GM19372 (cell line): ENCODE measurements around the gene PFKFB4.
"Not testable (repeated sequence)": the region's sequence is repeated elsewhere in the genome, so short reads cannot be mapped to it uniquely, and the experiment has no call there.

Experiments
- ATAC-seq: cut with Tn5 transposase; IDR thresholded peaks from one replicate; pipeline ENCODE4 v1.9.1; 2021; ENCODE audit warnings: mild to moderate bottlenecking, low read depth, moderate library complexity; ENCODE audit not compliant: unreplicated experiment

The PFKFB4 gene

DNA sequence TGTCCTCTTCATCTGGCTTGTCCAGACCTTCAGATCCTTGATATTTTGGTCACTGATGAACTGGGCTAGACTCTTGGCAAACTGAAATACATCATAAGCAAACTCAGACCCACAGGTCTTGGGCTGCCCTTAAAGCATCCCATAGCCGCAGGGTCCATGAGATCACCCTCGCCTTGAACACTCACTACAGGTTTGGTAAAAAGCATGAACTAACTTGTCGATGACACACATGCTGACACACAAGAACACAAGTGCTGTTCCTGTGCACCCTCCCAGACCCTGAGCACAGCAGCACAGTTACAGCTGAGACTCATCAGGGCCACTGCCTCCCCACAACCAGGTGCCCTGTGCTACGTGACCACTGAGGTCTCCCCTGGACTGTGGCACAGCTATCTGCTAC, 21.0 kb downstream of the PFKFB4 start:
- no peak for ATAC-seq

GRCh38 chr3:48532977-48533337, 23.6 kb downstream of the PFKFB4 start:
- no peak for ATAC-seq

DNA sequence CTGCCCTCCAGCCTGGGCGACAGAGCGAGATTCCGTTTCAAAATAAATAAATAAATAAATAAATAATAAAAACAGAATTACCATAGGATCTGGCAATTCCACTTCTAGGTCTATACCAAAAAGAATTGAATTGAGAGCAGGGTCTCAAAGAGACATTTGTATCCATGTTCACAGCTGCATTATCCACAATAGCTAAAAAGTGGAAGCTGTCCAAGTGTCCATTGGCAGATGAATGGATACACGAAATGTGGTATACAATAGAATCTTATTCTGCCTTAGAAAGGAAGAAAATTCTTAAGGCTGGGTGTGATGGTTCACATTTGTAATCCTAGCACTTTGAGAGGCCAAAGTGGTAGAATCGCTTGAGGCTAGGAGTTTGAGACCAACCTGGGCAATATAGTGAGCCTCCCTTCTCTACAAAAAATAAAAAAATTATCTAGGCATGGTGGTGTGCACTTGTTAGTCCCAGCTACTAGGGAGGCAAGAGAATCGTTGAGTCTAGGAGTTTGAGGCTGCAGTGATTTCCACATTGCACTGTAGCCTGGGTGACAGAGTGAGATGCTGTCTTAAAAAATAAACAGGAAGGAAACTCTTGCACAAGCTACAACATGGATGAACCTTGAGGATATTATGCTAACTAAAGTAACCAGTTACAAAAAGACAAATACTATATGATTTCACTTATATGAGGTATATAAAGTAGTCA, 24.2 kb downstream of the PFKFB4 start:
- ATAC-seq: no peak

- not testable (repeated sequence) for ATAC-seq
These were observed 25.9 kb downstream of the PFKFB4 start for GRCh38 chr3:48530701-48531100.

DNA sequence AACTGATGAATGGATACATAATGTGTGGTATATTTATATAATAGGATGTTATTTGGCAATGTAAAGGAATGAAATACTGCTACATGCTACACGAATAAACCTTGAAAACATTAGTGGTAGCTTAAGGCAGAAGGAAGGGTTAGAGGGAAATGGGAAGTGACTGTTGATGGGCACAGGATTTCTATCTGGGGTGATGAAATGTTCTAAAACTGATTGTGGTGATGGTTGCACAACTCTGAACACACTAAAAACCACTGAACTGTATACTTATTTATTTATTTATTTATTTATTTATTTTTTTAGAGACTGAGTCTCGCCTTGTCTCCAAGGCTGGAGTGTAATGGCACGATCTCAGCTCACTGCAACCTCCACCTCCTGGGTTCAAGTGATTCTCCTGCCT, 27.8 kb downstream of the PFKFB4 start:
- no peak for ATAC-seq

- ATAC-seq: no peak
These were observed 28.6 kb downstream of the PFKFB4 start for GRCh38 chr3:48528048-48528447.

DNA sequence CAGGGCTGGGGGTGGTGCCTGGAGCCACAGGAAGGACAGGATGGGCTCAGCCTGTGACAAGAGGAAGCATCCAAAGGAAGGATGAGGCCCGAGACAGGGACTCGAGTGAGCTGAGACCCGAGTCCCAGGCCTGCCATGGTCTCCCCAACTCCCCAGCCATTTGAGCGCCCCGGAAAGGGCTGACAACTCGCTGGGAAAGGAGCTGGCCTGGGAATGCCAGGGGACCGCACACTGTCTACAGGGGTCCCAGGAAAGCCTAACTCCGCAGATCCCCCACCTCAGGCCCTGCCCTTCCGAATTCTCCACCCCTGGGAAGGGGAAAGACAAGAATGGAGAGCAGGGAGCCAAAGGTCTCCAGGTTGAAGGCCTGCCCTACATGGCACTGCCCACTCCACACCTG, 31.6 kb downstream of the PFKFB4 start:
- ATAC-seq: no peak

DNA sequence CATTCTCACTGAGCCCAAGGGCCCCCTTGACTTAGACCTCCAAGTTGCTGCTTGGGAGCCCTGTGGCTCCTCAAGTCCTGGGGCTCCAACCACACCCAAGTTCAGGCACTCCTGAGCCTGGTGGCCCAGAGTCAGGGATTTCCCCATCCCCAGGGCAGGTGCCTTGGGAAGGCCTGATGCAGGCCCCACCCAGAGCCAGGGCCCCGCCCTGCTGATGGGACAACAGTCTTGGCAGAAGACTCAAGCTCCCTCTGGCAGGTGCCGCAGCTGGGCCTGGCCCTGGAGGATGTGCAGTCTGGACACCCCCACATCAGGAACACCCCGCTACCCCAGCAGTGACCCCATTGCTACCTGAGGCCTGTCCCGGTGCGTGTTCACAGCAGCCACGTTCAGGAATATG, 35.0 kb downstream of the PFKFB4 start:
- ATAC-seq: no peak

DNA sequence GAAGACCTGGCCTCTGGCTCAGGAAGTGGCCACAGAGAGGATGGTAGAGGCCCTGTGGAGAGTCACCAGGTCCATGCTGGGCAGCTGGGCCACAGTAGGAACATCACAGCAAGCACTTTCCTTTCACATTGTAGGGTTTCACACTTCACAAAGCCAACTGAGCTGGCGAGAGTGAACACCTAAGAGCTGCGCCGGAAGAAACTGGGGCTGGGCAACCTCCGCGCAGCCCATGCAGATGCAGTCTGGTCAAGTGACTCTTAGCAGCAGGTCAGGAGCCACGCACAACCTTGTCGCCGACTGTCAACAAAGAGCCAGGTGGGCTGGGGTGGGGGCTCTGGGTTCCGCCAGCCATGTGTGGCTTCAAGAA, 37.3 kb downstream of the PFKFB4 start:
- no peak for ATAC-seq

DNA sequence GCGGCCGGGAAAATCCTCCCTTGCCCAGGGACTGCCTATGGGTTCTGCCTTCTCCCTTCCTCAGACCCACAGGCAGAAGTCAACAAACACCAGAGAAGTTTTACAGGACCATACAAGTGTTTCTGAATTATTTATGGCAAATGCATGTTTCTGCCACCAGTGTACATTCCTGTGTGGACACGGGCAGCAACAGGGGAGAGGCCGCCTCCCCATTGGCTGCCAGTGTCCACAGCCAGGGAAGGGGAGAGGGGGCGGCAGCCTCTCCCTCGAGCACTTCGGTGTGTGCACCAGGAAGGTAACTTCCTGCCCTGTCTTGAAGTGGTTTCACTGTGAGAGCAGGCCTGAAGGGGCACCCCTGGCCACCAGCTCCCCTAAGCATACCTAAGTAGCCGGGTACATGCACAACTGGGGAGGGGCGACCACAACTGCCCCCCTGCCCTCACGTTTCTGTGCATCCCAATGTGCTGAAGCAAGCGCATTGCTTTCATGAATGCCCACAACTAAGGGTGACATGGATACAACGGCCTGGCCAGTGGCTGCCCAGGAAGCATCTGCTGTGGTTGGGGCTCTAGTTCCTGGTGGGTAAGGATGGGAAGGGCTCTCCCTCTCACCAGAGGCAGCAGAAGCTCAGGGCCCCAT, 37.8 kb downstream of the PFKFB4 start:
- no peak for ATAC-seq

GRCh38 chr3:48518069-48518468, 38.5 kb downstream of the PFKFB4 start:
- ATAC-seq: no peak

GRCh38 chr3:48516571-48516970, 40.0 kb downstream of the PFKFB4 start:
- ATAC-seq: no peak

GRCh38 chr3:48514431-48515227, 42.0 kb downstream of the PFKFB4 start:
- ATAC-seq: no peak

DNA sequence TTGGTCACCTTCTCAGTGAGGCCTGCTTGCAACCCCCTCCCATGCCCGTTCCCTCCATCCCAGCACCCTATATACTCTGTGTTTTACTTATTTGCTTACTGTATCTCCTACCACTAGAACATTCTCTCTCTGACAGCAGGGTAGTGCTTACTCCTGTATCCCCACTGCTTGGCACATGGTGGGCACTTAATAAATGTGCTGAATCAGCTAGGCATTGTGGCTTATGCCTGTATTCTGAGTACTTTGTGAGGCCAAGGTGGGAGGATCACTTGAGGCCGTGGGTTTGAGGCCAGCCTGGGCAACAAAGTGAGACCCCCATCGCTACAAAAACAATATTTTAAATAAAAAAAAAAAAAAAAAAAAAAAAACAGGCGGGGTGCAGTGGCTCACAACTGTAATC, 45.1 kb downstream of the PFKFB4 start:
- ATAC-seq: no peak

DNA sequence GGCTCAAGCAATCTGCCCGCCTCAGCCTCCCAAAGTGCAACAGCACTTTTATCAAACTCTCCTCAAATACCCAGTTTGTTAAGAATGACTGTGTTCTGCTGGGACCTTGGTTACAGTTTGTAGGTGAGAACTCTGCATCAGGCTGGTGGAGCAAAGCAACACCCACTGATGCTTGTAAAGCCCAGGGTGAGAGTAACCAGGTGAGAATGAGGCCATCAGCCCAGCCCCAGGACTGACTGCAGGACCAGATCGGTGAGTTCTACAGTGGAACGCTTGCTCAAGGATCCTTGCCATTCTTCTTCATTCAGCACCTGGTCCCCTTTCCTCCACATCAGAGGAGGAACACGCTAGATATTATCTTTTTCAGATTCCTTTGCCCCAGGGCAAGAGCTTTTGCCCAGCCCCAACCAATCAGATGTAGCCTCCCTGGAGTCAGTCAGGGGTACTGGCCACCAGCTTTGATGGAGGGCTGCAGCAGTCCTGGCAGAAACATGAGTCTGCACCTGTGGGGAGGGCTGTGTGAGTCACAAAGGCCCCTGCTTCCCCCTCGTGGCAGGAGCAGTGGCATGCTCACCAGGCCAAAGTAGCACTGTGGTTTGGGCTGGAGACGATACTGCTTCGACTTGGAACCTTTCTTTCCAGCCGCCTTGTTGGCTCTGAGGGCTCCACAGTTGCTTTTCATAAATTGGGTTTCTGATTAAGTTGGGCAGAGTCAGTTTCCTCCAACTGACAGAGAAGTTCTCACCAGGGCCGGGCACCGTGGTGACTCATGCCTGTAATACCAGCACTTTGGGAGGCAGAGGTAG, 49.1 kb downstream of the PFKFB4 start:
- no peak for ATAC-seq

DNA sequence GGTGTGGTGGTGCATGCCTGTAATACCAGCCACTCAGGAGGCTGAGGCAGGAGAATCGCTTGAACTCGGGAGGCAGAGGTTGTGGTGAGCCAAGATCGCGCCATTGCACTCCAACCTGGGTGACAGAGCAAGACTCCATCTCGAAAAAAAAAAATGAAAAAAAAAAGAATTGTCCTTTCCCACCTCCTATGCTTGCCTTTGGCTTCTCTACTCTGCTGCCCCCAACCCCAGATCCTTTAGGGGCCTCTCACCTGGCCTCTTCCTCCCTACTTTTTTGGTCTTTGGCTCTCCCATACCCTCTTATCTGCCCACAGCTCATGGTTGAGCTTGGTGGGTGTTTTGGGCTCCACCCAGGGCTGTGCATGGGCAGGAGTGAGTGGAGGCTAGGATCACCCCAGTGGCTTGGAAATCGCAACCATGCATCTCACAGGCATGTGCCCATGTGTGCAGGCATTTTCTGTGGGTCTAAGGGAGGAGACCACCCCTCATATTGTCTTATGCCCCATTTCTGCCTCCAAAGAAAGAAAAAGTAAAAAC, 50.6 kb downstream of the PFKFB4 start:
- ATAC-seq: no peak

DNA sequence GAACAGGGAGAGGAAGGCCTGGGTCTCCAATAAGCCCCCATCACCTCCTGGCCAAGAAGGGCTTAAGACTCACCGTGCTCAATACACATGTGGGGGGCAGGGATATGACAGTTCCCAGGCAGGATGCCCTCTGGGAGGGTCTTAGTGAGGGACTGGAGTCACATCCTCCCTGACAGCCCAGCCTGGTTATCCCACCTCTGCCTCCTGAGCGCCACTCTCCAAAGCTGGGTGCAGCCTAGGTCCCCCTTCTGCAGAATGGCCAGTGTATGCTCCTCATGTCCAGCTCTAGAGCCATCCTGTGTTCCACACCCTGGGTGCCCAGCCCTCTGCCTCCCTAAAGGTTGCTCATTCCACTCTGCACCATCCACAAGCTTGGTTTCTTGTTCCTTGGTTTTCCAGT, 51.5 kb downstream of the PFKFB4 start:
- no peak for ATAC-seq

DNA sequence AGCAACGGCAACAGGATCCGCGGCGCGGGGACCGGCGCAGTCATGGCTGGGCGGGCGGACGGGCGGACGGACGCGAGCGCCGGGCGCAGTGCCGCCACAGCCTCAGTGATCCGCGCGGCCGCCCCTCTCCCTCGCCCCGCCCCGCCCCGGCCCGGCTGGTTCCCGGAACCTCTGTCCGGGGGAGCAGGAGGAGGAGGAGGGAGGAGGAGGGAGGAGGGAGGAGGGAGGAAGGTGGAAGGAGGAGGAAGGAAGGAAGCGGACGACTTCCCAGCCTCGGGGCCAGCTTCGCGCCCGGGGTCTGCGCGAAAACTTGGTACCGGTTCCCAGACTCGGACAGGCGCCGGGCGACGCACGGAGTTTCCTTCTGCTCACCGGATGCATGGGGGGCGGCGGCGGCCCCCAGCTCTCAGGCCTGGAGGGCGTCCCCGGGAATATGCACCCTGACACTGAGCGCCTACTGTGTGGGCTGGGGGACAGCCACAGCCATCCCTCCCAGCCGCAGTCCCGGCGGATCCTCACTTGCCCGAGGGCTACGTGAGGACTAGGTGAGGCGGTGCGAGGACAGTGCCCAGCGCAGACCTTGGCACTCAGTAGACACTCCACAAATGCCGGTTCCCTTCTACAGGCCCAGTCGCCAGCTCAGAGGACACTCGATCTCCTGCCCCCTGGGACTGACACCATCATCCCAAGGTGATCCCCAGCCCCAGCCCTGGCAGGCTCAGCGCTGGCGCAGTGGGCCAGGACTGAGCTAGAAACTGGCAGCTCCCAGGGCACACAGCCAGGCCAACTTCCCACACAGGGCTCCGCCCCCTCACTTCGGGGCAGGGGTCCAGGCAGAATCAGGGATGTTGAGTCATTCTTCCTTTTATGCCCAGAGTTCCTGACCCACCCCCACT, 52.3 kb downstream of the PFKFB4 start, which contains the start of gene SHISA5:
TSS of gene SHISA5 (minus strand) at position 124 of the 896 bp plus-strand sequence. CDS start at position 44, 80 bp downstream.
- no peak for ATAC-seq

DNA sequence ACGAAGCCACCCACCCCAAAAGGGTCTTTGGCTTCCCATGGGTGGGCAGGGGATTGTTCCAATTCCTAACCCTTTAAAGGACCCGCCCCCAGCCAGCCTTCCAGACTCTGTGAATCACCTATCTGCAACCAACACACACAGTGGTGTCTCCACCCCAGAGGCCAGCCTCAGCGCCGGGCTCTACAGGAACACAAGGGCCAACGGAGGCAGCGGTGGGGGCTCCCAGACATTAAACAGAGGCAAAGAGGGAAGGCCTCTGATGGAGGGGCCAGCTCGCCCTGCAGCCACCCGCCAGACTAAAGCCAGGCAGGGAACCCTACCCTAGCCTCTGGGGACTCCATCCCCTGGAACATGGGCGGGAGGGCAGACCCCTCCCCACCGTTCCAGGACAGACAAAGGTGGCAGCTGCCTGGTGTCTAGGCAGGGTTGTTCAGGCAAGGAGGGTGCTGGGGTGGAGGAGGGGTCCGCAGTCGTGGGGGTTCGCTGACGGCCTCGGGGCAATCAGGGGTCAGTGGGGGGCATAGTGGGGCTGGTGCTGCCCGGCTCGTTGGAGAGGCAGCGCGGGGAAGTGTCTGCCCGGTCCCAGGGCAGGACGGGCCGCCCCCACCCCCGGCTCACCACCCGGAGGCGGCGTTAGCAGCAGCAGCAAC, 53.1 kb downstream of the PFKFB4 start:
- ATAC-seq: no peak
